ACC112 (cell line): ENCODE measurements around the gene MEGF6.

ENCODE experiments used
- H2AFZ ChIP-seq: fragments of 200-600 bp; sonication (generic); one replicate; pipeline ENCODE4 v1.6.0; 2017; ENCODE audit warnings: antibody characterized with exemption, low read length; ENCODE audit not compliant: unreplicated experiment
- H3K27ac ChIP-seq: fragments of 200-600 bp; sonication (generic); 2 replicates; pipeline ENCODE4 v1.5.1; 2014; ENCODE audit warnings: low read depth, mild to moderate bottlenecking, antibody characterized with exemption, low read length, moderate library complexity
- H3K27me3 ChIP-seq: fragments of 200-600 bp; sonication (generic); 2 replicates; pipeline ENCODE4 v1.6.1; 2014; ENCODE audit warnings: mild to moderate bottlenecking, antibody characterized with exemption, low read length, moderate library complexity, mixed read lengths; ENCODE audit not compliant: insufficient read depth
- H3K36me3 ChIP-seq: fragments of 200-600 bp; sonication (generic); 2 replicates; pipeline ENCODE4 v1.6.1; 2016; ENCODE audit warnings: mild to moderate bottlenecking, antibody characterized with exemption, low read length, moderate library complexity, mixed read lengths; ENCODE audit not compliant: insufficient read depth
- H3K4me1 ChIP-seq: fragments of 200-600 bp; sonication (generic); one replicate; pipeline ENCODE4 v1.6.1; 2016; ENCODE audit warnings: low read length, mixed read lengths; ENCODE audit not compliant: insufficient read depth, unreplicated experiment, control insufficient read depth
- H3K4me3 ChIP-seq: fragments of 200-600 bp; sonication (generic); 2 replicates; pipeline ENCODE4 v1.5.1; 2014; ENCODE audit warnings: mild to moderate bottlenecking, low read depth, low read length
- H3K79me2 ChIP-seq: fragments of 200-600 bp; sonication (generic); one replicate; pipeline ENCODE4 v1.6.0; 2016; ENCODE audit warnings: low read length; ENCODE audit not compliant: control insufficient read depth, unreplicated experiment, insufficient read depth

The MEGF6 gene

DNA sequence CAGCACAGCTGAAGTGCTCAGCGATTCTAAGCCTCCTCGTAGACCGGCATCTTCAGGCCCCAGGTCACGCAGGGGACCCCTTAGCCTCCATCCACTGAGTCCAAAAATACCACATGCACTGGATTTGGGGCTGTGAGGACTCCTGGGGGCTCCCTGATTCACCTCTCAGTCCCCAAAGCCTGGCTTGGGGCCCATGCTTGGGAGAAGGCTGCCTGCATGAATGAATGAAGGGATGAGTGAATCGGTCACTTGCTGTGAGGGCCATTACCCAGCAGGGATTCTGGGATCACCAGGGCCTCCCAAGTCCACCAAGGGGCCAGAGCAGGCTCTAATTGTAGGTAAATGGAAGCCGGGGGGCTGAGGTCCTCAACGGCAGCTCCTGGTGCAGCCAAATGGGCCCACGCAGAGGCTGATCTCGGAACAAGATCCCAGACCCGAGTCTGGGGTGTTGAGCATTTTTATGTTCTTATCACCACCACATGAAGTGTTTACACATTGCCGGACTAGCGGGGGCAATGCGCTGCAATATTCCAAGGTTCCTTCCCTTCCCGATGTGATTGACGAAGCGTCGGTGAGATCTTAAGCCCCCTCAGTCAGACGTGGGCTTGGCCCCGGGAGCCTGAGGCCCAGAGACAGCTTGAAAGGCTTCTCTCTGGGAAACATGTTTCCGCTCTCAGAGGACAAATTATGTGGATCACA lies 170.4 kb downstream of the MEGF6 start:
- no peak overlapping the region for H2AFZ ChIP-seq
- H3K36me3 ChIP-seq = no peaks in the 10 kb centered on the region
- peaks cover 44% of the 10 kb centered on the region for H3K27me3 ChIP-seq
- H3K4me1 ChIP-seq = no peaks in the 10 kb centered on the region
- H3K27ac ChIP-seq = no peak overlapping the region
- H3K79me2 ChIP-seq = no peaks in the 10 kb centered on the region
- no peak overlapping the region for H3K4me3 ChIP-seq

DNA sequence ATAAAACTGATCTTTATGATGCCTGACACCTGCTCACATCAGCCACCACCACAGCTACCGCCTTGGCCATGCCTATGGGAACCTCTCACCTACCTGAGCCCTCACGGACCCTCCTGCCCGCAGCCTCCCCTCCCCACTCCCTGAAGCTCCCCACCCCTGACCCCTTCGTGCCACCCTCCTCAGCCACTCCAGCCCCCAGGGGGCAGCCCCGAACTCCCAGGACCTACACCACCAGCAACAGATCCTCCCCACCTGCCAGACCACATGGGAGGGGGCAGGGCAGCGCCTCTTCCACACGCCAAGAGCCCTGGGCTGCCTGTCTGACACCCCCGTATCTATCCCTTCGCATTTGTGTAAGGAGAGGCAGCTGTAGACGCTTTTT lies 171.0 kb downstream of the MEGF6 start:
- H3K36me3 ChIP-seq = no peaks in the 10 kb centered on the region
- no peaks in the 10 kb centered on the region for H3K4me1 ChIP-seq
- no peak overlapping the region for H2AFZ ChIP-seq
- peaks cover 44% of the 10 kb centered on the region for H3K27me3 ChIP-seq
- no peak overlapping the region for H3K4me3 ChIP-seq
- H3K27ac ChIP-seq = no peak overlapping the region
- no peaks in the 10 kb centered on the region for H3K79me2 ChIP-seq
